IPS-18c (cell line): ENCODE measurements around the gene GPR78.

Source experiments
- H3K4me3 ChIP-seq: 2 replicates; pipeline ENCODE4 v1.7.0; 2013; ENCODE audit warnings: low read depth, mild to moderate bottlenecking, low read length, moderate library complexity; ENCODE audit not compliant: insufficient read depth
- H3K9me3 ChIP-seq: one replicate; pipeline ENCODE4 v1.6.1; 2013; ENCODE audit warnings: mild to moderate bottlenecking, low read length, moderate library complexity; ENCODE audit not compliant: control insufficient read depth, insufficient read depth

The GPR78 gene

GRCh38 chr4:8591114-8591513 is 10.9 kb downstream of the GPR78 start:
- H3K9me3 ChIP-seq: no peaks in the 10 kb centered on the region
- no peak overlapping the region for H3K4me3 ChIP-seq

DNA sequence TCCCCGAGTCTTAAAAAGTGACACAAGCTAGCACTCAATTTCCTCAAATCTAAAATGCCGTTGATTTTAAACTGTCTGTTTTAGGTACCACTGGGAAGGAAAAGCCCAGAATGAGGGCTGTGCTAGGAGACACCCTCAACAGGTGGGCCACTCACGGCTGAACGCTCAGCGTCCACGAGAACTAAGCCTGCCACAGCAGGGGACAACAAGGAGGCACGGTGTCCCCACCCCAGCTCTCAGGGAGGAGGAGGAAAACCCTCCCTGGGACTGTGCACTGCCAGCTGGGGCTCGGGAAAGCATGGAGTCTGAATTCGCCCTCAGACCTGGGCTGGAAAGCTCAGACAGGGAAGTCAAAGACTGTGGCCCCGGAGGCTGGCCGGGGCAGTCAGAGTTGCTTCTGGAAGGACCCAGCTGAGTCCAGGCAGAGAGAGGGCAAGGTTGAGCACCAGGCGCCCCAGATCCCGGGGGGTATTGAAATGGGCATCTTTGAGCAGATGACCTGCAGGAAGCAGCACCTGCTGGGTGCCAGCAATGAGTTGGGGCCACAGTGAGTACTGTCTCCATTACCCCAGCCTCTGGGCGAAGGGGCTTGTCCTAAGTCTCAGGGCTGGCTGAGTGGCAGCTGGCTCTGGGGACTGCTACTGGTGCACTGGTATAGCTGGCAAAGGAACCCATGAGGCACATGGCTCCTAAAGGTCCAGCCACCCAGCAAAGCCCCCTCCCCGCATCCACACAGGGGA is 11.6 kb downstream of the GPR78 start:
- no peaks in the 10 kb centered on the region for H3K9me3 ChIP-seq
- no peak overlapping the region for H3K4me3 ChIP-seq

- Histone ChIP-seq H3K9me3 (no peaks in the 10 kb centered on the region), H3K4me3 (peak within 1 kb of the TSS; percentile 50)
Observed at GRCh38 chr4:8592366-8593263, 12.4 kb downstream of the GPR78 start, which contains the start of gene CPZ. Gene CPZ, plus strand, starts transcription at chr4:8592765. Its CDS starts 69 bp downstream, at chr4:8592834.

DNA sequence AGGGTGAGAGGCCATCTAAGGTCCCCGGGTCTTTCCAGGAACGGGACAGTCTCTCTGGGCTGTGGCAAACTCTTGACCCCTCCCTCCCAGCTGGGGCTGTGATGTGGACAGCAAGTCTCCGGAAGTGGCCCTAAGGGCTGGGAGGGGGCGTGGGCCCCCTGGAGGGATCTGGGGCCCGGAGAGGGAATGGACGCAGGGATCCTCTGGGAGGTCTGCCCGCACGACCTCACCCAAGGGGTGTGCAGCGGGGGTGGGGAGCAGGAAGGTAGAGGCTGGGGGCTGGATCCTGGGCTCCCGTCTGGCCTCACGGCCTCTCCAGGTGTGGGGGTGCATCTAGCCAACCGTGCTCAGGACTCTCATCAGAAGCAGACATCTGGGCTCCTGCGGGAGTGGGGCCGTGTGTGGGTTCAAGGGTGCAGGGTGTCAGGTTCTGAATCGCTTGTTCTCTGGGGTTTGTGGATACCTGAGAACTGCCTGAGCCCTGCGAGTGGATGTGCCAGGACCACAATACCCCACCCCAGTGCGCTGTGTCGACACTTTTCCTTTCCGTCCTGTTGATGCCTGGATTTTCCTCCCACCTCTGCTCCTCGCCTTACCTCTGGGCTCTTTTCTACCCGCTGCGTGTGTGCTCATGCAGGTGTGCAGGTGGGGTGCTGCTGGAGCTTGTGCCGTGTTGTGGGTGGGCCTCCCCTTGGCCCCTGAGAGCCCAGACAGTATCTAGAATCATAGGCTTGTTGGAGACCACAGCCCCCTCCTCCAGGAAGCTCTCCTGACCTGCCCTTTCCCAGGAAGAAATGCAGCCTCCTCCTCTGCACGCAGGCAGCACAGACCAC is 13.3 kb downstream of the GPR78 start:
- Histone ChIP-seq H3K4me3 (peak overlapping the region; percentile 50), H3K9me3 (no peaks in the 10 kb centered on the region)

DNA sequence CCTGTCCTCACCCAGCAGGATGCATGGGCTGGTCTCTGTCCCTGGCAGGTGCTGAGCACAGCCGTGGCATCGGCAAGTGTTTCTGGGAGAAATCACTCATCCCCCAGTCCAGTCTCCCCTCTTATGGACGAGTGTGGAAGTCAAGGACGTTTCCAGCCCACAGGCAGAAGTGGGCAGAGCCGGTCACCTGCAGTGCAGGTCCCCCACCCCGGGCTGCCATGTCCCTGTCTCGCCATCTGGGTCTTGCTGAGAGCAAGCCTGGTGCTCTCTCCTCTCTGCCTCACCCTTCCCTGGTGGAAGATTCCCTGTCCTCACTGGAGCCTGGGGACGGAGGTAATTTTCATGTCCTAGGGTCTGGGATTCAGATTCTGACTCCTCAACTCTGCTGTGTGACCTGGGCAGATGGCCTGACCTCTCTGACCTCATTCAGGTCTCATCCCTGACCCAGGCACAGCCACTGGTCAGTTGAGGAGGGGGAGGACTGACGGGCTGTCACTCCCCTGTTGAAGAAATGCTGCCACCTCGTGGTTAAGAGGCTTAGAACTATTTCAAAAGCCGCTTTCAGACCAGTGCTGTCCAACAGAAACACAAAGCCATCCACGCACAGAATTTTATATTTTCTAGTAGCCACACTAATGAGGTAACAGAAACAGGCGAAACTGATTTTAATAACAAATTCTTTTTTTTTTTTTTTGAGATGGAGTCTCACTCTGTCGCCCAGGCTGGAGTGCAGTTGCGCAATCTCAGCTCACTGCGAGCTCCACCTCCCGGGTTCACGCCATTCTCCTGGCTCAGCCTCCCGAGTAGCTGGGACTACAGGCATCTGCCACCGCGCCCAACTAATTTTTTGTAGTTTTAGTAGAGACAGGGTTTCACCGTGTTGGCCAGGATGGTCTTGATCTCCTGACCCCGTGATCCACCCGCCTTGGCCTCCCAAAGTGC is 14.2 kb downstream of the GPR78 start:
- Histone ChIP-seq H3K4me3 (peak overlapping the region; percentile 50; the same call in 1 of the 2 replicates), H3K9me3 (peaks cover 2% of the 10 kb centered on the region)

- H3K4me3 ChIP-seq: no peak overlapping the region
- H3K9me3 ChIP-seq: peaks cover 2% of the 10 kb centered on the region
Observed at GRCh38 chr4:8595237-8596087, 15.3 kb downstream of the GPR78 start.

DNA sequence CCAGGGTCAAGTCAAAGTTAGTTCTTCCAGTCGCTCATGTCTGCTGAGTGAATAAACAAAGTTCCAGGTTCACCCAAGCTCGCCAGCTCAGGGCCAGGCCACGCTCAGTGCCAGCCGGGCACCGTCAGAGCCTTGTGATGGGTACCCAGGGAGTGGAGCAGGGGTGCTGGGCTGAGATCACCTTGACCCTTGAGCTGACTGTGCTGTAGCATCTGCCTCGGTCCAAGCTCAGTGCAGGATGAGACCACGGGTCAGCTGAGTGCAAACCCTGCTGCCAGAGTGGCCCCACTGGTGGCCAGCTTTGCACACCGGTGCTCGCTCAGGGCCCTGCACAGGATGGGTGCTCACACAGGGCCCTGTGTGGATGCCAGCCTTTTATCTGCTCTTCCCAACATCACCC is 16.7 kb downstream of the GPR78 start:
- H3K9me3 ChIP-seq: peaks cover 2% of the 10 kb centered on the region
- no peak overlapping the region for H3K4me3 ChIP-seq

DNA sequence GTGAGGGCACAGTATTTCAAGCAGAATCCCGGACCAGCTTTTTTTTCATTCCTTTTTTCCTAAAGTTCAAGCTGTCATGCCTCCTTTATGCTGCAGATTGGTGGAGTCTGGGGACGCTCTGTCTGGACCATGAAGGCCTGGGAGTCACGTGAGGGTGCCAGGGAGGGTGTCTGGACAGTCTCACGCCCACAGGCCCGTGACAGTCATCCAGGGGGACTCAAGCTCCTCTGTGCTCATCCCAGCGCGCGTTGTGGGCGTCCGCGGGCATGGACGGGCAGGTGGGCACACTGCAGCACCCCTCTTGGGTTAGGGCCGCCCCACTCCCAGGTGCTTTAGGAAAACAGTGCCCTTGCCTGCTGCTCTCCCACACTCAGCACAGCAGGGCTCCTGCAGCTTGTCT is 17.1 kb downstream of the GPR78 start:
- H3K4me3 ChIP-seq: no peak overlapping the region
- H3K9me3 ChIP-seq: peaks cover 2% of the 10 kb centered on the region

GRCh38 chr4:8597791-8598190 is 17.6 kb downstream of the GPR78 start:
- Histone ChIP-seq H3K4me3 (no peak overlapping the region), H3K9me3 (peaks cover 2% of the 10 kb centered on the region)

GRCh38 chr4:8598391-8599090 is 18.3 kb downstream of the GPR78 start:
- H3K9me3 ChIP-seq: peaks cover 2% of the 10 kb centered on the region
- no peak overlapping the region for H3K4me3 ChIP-seq

GRCh38 chr4:8599091-8599460 is 18.9 kb downstream of the GPR78 start:
- no peak overlapping the region for H3K4me3 ChIP-seq
- peaks cover 2% of the 10 kb centered on the region for H3K9me3 ChIP-seq

DNA sequence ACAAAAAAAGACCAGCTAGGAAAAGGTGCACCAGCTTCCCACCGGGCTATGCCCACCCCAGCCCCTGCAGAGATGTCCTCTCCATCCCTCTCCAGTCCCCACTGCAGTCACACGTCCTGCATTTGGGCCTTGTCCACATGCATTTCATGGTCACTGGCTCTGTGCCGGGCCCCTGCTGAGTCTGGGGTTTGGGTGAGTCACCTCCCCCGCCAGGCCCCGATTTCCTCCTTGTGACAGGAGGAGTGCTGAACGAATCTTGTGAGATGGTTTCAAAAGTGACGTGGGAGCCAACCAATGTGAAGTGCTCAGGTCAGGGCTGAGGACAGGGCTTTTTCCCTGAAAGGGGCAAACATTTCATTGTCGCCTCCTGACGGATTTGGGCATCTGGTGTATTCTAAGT is 19.5 kb downstream of the GPR78 start:
- Histone ChIP-seq H3K4me3 (no peak overlapping the region), H3K9me3 (peaks cover 2% of the 10 kb centered on the region)

DNA sequence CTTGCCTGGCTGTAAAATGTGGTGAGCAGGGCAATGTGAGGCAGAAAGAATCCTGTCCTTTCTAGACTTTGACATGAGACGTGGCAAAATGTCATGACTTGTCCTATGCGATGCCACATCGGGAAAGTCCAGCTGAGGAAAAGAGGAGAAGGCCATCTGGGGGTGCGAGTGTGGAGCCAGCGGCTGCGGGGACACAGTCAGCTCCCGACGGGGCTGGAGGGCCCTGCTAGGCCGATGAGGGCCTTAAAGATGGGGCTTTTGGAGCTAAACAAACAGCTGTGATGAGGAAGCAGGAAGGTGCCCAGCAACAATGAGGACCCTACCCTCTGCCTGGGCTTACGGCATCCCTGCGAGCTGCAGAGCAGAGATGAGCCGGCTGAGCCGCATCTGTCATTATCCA is 20.1 kb downstream of the GPR78 start:
- Histone ChIP-seq H3K9me3 (peaks cover 2% of the 10 kb centered on the region), H3K4me3 (no peak overlapping the region)

DNA sequence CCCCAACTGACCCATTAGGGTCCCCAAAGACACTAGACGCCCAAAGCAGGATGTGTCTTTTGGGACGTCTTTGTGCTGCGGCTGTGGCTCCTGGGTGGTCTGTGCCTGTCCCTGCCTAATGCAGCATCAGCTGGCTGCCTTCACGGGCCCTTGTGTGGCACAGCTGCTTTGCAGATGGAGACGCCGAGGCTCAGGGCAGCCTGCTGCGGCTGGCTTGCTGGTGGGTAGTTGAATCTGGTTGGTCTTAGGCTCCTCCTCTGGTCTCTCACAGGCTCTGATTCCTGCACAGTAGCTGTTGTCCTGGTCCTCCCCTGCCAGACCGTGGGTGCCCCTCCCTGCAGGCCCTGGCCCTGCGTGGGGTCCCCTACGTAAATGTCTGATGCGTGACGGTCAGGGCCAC is 20.5 kb downstream of the GPR78 start:
- Histone ChIP-seq H3K4me3 (no peak overlapping the region), H3K9me3 (peaks cover 2% of the 10 kb centered on the region)

GRCh38 chr4:8601086-8601485 is 20.9 kb downstream of the GPR78 start:
- H3K4me3 ChIP-seq: no peak overlapping the region
- H3K9me3 ChIP-seq: peaks cover 2% of the 10 kb centered on the region
